GM21381 (cell line): ENCODE data around the gene CALD1.
"Not testable (repeated sequence)": the region's sequence is repeated elsewhere in the genome, so short reads cannot be mapped to it uniquely, and the experiment has no call there.

Experiments used
- ATAC-seq: cut with Tn5 transposase; IDR thresholded peaks from one replicate; pipeline ENCODE4 v1.9.1; 2021; ENCODE audit warnings: mild to moderate bottlenecking, moderate library complexity; ENCODE audit not compliant: unreplicated experiment

The CALD1 gene

DNA sequence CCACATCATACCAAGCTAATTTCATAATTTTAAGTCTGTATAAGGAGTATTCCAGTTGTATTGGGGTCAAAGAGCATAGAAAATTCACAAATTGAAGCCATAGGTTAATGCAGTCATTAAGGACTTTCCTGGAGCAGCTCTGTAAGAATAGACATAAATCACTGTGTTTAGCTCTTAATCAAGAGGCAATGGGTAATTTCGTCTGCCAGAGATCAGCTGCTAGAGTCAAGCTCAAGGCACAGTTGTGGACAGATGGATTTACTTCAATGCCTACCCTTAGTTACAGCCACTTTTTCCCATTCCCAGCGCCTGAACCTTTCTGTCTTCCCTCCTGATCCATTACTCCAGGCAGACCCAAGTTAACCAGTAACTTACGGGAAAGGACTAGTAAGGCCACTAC, 166.3 kb downstream of the CALD1 start:
- ATAC-seq: no peak

- ATAC-seq: no peak
These were observed 166.8 kb downstream of the CALD1 start for GRCh38 chr7:134946260-134946659.

GRCh38 chr7:134947329-134947728, 167.9 kb downstream of the CALD1 start:
- no peak for ATAC-seq

- ATAC-seq: no peak
These were observed 168.4 kb downstream of the CALD1 start for GRCh38 chr7:134947831-134948230.

- ATAC-seq: no peak
These were observed 168.8 kb downstream of the CALD1 start for GRCh38 chr7:134948246-134948645.

DNA sequence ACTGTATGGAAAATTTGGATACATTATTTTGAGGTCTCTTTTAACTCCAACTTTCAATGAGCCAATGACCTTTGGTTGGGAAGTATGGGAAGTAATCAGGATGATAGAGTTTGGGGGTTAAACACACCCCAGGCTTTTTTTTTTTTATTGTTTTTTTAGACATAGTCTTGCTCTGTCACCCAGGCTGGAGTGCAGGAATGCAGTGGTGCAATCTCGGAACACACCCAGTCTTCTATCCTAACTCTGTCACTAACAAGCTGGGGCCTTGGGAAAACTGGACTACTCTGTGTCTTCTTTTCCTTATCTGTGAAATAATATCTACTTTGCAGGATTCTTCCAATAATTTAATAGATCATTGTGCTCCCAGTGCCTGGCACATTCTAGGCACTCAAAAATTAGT, 169.3 kb downstream of the CALD1 start:
- ATAC-seq: no peak

DNA sequence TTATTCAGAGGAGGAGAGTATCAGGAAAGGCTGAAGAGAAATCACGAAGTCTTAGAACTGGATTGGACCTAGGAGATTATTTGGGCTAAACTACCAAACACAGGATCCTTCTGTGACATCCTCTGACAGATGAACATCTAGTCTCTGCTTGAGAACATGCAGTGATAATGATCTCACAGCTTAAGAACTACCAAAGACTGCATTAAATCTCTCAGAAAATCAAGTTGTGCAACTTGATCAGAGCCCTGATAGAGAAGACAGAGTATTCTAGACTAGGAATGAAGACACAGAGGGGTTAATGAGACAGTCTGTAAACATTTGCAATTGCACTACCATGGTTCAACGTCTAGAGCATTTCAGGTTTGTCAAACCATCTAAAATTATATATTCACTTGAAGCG, 169.7 kb downstream of the CALD1 start:
- no peak for ATAC-seq

- ATAC-seq: no peak
These were observed 175.0 kb downstream of the CALD1 start for GRCh38 chr7:134954197-134955082.

- no peak for ATAC-seq
These were observed 177.6 kb downstream of the CALD1 start for GRCh38 chr7:134957005-134957404.

- no peak for ATAC-seq
These were observed 180.4 kb downstream of the CALD1 start for GRCh38 chr7:134959810-134960209.

DNA sequence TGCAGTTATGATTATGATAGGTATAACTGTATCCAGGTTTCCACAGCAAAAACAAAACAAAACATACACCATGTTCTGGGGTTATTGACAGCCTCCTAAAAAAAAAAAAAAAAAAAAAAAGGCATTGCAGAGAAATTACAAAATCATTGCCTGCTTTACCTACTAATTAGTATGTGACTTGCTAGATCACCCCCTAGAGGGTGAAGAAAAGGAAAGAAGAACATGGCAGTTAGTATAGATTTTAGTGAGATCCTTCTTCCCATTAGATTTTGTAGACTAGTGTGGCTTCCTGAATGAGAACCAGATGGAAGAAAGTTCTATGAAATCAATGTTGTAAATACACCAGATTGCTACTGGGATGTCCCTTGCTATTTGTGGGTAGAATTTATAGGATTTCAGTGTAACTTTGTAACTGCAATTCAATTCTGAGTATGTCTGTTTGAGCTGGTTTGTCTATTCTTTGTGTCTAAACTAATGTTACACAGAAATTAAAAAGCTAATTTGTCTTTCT, 182.9 kb downstream of the CALD1 start:
- no peak for ATAC-seq

DNA sequence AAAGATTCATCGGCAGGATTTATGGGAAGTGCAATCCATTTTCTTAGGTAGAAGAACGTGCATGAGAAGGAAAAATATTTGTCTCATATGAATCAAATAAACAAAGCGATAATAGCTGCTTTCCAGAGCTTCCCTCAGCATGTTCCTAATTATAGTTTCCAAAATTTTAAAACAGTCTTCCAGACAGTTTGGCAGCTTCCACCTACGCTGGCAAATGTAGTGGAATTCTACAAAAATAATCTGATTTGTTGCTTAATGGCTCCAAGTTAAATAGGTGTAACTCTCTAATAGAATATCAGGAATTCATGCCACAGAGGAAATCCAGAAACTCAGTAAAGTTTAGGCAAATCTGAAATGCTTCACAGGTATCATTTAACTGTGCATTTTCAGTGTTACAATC, 183.6 kb downstream of the CALD1 start:
- no peak for ATAC-seq

GRCh38 chr7:134966691-134967090, 187.3 kb downstream of the CALD1 start:
- ATAC-seq: no peak

GRCh38 chr7:134968110-134968509, 188.7 kb downstream of the CALD1 start:
- no peak for ATAC-seq

DNA sequence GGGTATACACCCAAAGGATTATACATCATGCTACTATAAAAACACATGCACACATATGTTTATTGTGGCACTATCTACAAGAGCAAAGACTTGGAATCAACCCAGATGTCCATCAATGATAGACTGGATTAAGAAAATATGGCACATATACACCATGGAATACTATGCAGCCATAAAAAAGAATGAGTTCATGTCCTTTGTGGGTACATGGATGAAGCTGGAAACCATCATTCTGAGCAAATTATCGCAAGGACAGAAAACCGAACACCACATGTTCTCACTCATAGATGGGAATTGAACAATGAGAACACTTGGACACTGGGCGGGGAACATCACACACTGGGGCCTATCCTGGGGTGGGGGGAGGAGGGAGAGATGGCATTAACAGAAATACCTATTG, 202.2 kb downstream of the CALD1 start:
- not testable (repeated sequence) for ATAC-seq

- ATAC-seq: peak; percentile 36
These were observed 206.5 kb downstream of the CALD1 start for GRCh38 chr7:134985894-134986362.

GRCh38 chr7:134986363-134987251, 207.2 kb downstream of the CALD1 start, which contains the start of gene AGBL3:
Gene AGBL3 (plus strand): TSS chr7:134986508. CDS start chr7:134987934, 1,426 bp downstream.
- peak; percentile 89 for ATAC-seq

DNA sequence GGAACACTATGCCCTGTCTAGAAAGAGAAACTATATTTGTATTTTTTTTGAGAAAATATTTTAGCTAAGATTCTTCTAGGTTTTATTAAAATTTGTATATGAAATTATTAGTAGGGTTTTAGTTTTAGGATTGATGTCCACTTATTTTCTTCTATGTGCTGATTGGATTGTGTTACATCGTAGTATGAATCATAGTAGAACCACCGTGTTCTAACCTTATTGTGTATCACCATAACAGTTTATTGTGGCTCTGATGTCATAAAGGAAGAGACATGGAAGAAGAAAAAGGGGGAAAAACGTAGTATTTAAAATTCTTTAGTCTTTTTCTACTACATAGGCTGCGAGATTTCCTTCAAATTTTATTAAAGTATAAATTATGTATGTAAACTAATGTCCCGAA, 208.7 kb downstream of the CALD1 start:
- no peak for ATAC-seq

DNA sequence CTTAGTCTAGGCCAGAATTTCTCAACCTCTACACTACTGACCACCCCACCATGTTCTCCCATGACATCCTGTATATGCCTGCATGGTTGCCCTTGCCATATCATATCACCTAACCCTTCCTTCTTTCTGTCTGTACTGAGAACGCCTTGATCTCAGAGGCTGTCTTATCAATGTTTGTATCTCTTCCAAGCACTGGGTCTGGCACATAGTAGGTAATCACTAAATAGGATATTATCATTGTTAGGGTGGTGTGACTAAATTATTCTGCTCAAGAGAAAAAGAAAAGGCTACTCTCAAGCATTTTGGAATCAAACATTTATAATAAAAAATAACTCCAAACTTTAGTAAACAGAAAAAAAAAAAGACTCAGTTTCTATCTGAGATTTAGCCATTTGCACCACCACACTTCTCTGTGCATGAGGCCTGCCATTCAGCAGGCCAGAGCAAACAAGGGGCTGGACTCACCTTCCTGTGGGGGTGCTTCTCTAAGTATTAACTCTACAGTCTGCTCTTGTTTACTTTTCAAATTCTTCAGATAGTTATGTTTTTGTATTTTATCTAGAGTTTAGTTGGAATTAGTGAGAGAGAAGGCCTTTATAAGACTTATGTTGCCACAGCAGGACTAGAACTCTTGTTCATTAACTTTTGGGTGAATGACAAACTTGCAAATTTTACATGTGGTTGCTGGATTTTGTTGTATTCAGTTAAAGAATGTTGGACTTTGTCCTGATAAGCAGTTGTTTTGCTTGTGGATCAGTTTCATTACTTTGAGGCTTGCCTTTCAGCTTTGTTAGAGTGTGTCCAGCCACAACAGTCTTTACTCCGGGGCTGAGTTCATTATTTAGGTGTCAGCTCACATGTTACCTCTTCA, 212.3 kb downstream of the CALD1 start:
- no peak for ATAC-seq

- peak; percentile 65 for ATAC-seq
These were observed 213.3 kb downstream of the CALD1 start for GRCh38 chr7:134992626-134993179.
